GM18867 (cell line): ENCODE measurements around the gene ULK3.

Experiments used
- ATAC-seq: cut with Tn5 transposase; IDR thresholded peaks from one replicate; pipeline ENCODE4 v1.9.1; 2021; ENCODE audit warnings: mild to moderate bottlenecking, moderate library complexity; ENCODE audit not compliant: unreplicated experiment

The ULK3 gene

GRCh38 chr15:74824976-74825375 is 18.0 kb downstream of the ULK3 start:
- no peak for ATAC-seq

- no peak for ATAC-seq
These were observed 19.6 kb downstream of the ULK3 start for GRCh38 chr15:74823324-74823723.

- ATAC-seq, result no peak
These were observed 20.7 kb downstream of the ULK3 start for GRCh38 chr15:74822233-74822632.

- ATAC-seq, result no peak
These were observed 21.2 kb downstream of the ULK3 start for GRCh38 chr15:74821790-74822158.

- peak; percentile 78 for ATAC-seq
These were observed 21.7 kb downstream of the ULK3 start for GRCh38 chr15:74821091-74821789.

- no peak for ATAC-seq
These were observed 22.9 kb downstream of the ULK3 start for GRCh38 chr15:74820056-74820455.

- ATAC-seq, result no peak
These were observed 25.6 kb downstream of the ULK3 start for GRCh38 chr15:74817370-74817737.

- no peak for ATAC-seq
These were observed 26.2 kb downstream of the ULK3 start for GRCh38 chr15:74816624-74817369.

- no peak for ATAC-seq
These were observed 27.0 kb downstream of the ULK3 start for GRCh38 chr15:74815961-74816360.

GRCh38 chr15:74815121-74815934 is 27.6 kb downstream of the ULK3 start:
- no peak for ATAC-seq

- ATAC-seq, result no peak
These were observed 30.4 kb downstream of the ULK3 start, which contains the start of gene LMAN1L for GRCh38 chr15:74812533-74812932. Gene LMAN1L (plus strand): TSS chr15:74812835. CDS start chr15:74812855, 20 bp downstream.

- ATAC-seq, result no peak
These were observed 33.0 kb downstream of the ULK3 start for GRCh38 chr15:74809956-74810355.

- no peak for ATAC-seq
These were observed 33.7 kb downstream of the ULK3 start for GRCh38 chr15:74809242-74809641.

GRCh38 chr15:74808840-74809229 is 34.1 kb downstream of the ULK3 start:
- ATAC-seq, result no peak

- no peak for ATAC-seq
These were observed 34.7 kb downstream of the ULK3 start for GRCh38 chr15:74808078-74808839.

GRCh38 chr15:74807282-74807681 is 35.7 kb downstream of the ULK3 start:
- no peak for ATAC-seq

- no peak for ATAC-seq
These were observed 38.0 kb downstream of the ULK3 start for GRCh38 chr15:74804935-74805334.

GRCh38 chr15:74802862-74803447 is 40.0 kb downstream of the ULK3 start:
- ATAC-seq, result no peak

GRCh38 chr15:74802290-74802689 is 40.7 kb downstream of the ULK3 start:
- no peak for ATAC-seq

- ATAC-seq, result no peak
These were observed 41.5 kb downstream of the ULK3 start for GRCh38 chr15:74801311-74801997.
